Stimulated activated CD8-positive, alpha-beta memory T cell treated with anti-CD3 and anti-CD28 coated beads, Interleukin-15, amount 100 ng/mL, for 48 hours (primary cell): ENCODE measurements around the gene DIPK1B.

Source experiments
- DNase-seq, 2 donors: peaks; one replicate each; pipeline ENCODE4 v3.0.0-alpha.2; 2020; ENCODE audit warnings: low read depth in 2 of 2

Gene DIPK1B

GRCh38 chr9:136766410-136767120 is 54.2 kb downstream of the DIPK1B start:
- DNase-seq, result peak in 1 of 2 donors; percentile 19

GRCh38 chr9:136769710-136770191 is 57.4 kb downstream of the DIPK1B start:
- DNase-seq, result peak in 1 of 2 donors; percentile 28

GRCh38 chr9:136771907-136772415 is 59.6 kb downstream of the DIPK1B start:
- DNase-seq, result no peak

GRCh38 chr9:136773386-136774044 is 61.1 kb downstream of the DIPK1B start:
- no peak for DNase-seq
